ENCODE measurements around the gene HOXA4. TPM values are rescaled to one million over a fixed set of nuclear protein-coding genes. Genes with fewer than 3 reads are reported as not detected.
A peak's percentile ranks its signal among the peaks of the same experiment; 100 is the strongest.

Gene HOXA4
- total RNA-seq, 1 donor from 2014 or later = 7.1 TPM

GRCh38 chr7:27137640-27138315 is 7.2 kb upstream of the HOXA4 start:
- peaks cover 13% of the 10 kb centered on the region for H3K27me3 ChIP-seq
- no peak for DNase-seq

DNA sequence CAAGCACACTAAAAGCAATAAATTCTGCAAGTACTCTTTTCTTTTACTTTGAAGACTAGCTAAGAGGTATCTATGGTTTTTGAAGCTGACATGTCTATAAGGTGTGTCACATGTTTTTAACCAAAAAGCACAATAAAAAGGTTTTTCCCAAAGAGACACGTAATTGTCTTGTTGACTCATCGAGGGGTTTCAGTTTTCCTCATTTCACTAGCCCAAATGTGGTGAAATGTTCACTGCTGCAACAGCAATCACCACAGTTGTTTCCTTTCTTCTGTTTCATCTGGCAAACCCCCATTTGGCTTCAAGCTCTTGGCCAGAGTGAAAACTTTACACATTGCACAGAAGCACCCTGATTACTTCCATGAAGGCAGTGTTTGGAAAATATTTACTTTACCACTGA is 3.8 kb upstream of the HOXA4 start:
- Histone ChIP-seq H3K27ac (peak overlapping the region; percentile 69), H3K27me3 (peaks cover 13% of the 10 kb centered on the region), H3K9me3 (no peaks in the 10 kb centered on the region), H3K4me3 (no peak overlapping the region), H3K4me1 (peaks cover 55% of the 10 kb centered on the region), H3K36me3 (no peaks in the 10 kb centered on the region)
- TF ChIP-seq, protein P1, sequence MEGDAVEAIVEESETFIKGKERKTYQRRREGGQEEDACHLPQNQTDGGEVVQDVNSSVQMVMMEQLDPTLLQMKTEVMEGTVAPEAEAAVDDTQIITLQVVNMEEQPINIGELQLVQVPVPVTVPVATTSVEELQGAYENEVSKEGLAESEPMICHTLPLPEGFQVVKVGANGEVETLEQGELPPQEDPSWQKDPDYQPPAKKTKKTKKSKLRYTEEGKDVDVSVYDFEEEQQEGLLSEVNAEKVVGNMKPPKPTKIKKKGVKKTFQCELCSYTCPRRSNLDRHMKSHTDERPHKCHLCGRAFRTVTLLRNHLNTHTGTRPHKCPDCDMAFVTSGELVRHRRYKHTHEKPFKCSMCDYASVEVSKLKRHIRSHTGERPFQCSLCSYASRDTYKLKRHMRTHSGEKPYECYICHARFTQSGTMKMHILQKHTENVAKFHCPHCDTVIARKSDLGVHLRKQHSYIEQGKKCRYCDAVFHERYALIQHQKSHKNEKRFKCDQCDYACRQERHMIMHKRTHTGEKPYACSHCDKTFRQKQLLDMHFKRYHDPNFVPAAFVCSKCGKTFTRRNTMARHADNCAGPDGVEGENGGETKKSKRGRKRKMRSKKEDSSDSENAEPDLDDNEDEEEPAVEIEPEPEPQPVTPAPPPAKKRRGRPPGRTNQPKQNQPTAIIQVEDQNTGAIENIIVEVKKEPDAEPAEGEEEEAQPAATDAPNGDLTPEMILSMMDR (IDR thresholded peaks at IDR 0.05) = no peak
- DNase-seq = no peak
- intact Hi-C loops (cut with DNase I) = no loop called here
- ATAC-seq = no peak

More at GRCh38 chr7:27137640-27138315, 7.2 kb upstream of the HOXA4 start:
- H3K4me1 ChIP-seq = peaks cover 45% of the 10 kb centered on the region
- H3K36me3 ChIP-seq = no peaks in the 10 kb centered on the region
- H3K27ac ChIP-seq = peak overlapping the region; percentile 96
- no peaks in the 10 kb centered on the region for H3K9me3 ChIP-seq
- ATAC-seq = no peak
- intact Hi-C loops (cut with DNase I) = no loop called here
- TF ChIP-seq, protein P1 (IDR thresholded peaks at IDR 0.05) = no peak
- peak overlapping the region; percentile 70 for H3K4me3 ChIP-seq

GRCh38 chr7:27133409-27134231 is 3.1 kb upstream of the HOXA4 start:
- Histone ChIP-seq H3K4me1 (peaks cover 55% of the 10 kb centered on the region), H3K27ac (peak overlapping the region; percentile 69), H3K4me3 (no peak overlapping the region), H3K9me3 (no peaks in the 10 kb centered on the region), H3K36me3 (no peaks in the 10 kb centered on the region), H3K27me3 (peaks cover 13% of the 10 kb centered on the region)
- DNase-seq = no peak
- TF ChIP-seq, protein P1 (IDR thresholded peaks at IDR 0.05) = no peak
- no peak for ATAC-seq
- intact Hi-C loops (cut with DNase I) = no loop called here

DNA sequence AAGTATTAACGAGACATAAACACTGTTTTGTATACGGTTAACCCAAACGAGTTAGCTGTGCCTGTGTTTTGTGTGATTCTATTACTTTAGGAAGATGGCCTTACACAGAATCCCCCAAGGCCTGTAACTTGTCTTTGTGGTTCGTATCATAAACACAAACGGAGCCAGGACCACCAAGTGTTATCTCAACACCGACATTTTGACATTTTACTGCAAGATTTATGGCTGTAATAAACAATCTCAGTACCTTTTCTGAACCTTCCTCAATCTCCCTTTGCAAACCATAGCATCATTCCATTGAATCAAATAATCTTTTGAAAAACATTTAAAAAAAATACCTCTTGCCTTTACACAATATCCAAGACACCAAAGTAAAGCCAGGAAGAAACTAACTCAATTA is 2.4 kb upstream of the HOXA4 start:
- ATAC-seq (no peak), DNase-seq (no peak)
- H3K4me1 ChIP-seq = peaks cover 51% of the 10 kb centered on the region
- intact Hi-C loops (cut with DNase I) = no loop called here
- peaks cover 10% of the 10 kb centered on the region for H3K27me3 ChIP-seq
- no peak overlapping the region for H3K4me3 ChIP-seq
- H3K36me3 ChIP-seq = no peaks in the 10 kb centered on the region
- TF ChIP-seq, protein P1 (IDR thresholded peaks at IDR 0.05) = no peak
- no peaks in the 10 kb centered on the region for H3K9me3 ChIP-seq
- H3K27ac ChIP-seq = no peak overlapping the region

GRCh38 chr7:27132214-27132613 is 1.7 kb upstream of the HOXA4 start:
- no peaks in the 10 kb centered on the region for H3K9me3 ChIP-seq
- H3K27me3 ChIP-seq = peaks cover 7% of the 10 kb centered on the region
- H3K27ac ChIP-seq = no peak overlapping the region
- intact Hi-C loops (cut with DNase I) = no loop called here
- H3K4me3 ChIP-seq = no peak overlapping the region
- TF ChIP-seq, protein P1 (IDR thresholded peaks at IDR 0.05) = no peak
- ATAC-seq (no peak), DNase-seq (no peak)
- no peaks in the 10 kb centered on the region for H3K36me3 ChIP-seq
- peaks cover 56% of the 10 kb centered on the region for H3K4me1 ChIP-seq

All from upper lobe of right lung (tissue), 1 donor.